HG03139 (cell line): ENCODE data around the gene EYS.

Source experiments
- ATAC-seq: cut with Tn5 transposase; IDR thresholded peaks from one replicate; pipeline ENCODE4 v1.9.1; 2021; ENCODE audit not compliant: unreplicated experiment

Gene EYS

DNA sequence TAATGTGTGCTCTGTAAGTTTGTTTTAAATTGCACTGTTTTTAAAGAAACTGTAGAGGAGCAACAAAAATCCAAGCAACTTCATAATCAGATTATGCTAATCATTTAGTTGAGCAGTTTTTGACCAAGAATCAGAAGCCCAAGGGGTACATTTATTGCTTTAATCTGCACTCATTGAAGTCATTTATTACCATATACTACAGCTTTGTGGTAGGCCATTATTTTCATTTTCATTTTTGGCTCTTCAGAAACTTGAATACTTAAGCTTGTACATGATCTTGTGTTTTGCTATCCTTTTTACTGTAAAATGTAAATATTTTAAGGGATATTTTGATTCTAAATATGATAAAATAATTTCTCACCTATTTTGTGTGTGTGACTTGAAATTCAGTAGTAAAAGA lies 1992.9 kb downstream of the EYS start:
- ATAC-seq = no peak

DNA sequence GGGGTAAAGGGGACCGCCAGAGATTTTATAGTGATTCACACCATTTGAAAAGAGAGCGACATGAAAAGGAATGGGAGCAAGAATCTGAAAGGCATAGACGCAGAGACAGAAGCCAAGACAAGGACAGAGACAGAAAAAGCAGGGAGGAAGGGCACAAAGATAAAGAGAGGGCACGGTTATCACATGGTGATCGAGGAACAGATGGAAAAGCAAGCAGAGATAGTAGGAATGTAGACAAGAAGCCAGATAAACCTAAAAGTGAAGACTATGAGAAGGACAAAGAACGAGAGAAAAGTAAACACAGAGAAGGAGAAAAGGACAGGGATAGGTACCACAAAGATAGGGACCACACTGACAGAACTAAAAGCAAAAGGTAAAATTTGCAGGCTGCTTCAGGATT lies 1993.7 kb downstream of the EYS start:
- ATAC-seq = no peak

GRCh38 chr6:63709148-63709547 lies 1997.9 kb downstream of the EYS start:
- no peak for ATAC-seq

DNA sequence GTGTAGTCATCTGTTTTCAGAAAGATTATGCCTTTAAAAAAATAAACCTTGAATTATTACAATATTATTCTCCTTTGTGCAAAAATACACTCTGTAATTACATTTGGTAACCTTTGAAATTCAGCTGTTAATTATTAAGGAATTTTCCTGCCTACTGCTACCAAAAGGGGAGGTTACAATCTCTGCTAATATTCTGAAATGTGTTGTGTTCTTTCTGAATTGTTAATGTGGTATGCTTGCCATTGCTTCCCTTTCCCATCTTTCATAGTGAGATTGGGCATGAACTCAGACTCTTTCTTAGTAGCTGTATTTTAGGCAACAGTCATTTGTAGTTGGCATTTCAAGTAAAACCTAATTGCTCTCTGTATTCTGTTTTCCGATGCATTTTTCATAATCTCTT lies 1998.4 kb downstream of the EYS start:
- ATAC-seq = no peak

DNA sequence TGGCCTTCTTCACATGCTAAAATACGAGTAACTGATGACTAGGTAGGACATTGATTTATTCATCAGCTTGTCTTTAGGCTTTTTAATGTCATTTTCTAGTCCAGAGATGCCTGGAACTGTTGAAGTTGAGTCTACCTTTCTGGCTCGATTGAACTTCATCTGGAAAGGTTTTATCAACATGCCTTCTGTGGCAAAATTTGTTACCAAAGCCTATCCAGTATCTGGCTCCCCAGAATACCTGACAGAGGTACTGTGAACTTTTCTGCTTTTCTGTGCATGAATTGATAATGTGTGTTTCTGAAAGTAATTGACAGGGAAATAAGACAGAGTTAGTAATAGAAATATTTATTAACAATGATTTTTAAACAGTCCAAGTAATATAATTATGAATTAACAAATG lies 2000.4 kb downstream of the EYS start:
- no peak for ATAC-seq

DNA sequence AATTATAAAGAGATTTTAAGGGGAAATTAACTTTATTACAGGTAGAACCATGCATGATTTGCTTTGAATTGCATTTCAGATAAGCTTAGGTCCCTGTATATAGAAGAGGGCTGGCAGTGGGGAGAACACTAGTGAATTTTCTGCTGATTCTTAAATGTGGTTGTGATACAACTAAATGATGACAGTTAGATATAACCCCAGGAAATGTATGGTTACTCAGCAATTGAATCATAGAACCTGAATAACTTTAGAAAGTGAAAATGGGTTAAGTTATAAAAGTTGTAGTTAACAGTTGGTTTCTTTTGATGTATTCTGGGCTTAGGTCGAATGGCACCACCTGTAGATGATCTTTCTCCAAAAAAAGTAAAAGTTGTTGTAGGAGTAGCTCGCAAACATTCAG lies 2001.3 kb downstream of the EYS start:
- ATAC-seq = no peak

DNA sequence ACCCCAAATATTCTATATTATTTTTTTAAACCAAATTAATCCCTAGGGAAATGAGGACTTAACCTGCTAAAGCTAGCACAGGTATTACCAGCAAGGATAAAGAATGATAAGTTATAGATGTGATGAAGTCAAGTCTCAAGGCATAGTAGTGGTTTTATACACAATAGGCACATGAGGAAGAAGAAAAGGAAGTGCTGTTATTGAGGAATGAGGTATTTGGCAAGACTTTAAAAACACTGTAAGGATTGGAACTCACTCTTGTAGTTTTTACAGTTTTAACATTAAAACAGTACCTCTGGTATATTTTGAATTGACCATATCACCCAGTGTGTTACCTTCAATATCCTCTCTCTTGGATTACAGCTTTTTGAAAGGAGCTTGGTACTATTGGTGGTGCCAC lies 2016.8 kb downstream of the EYS start:
- no peak for ATAC-seq

DNA sequence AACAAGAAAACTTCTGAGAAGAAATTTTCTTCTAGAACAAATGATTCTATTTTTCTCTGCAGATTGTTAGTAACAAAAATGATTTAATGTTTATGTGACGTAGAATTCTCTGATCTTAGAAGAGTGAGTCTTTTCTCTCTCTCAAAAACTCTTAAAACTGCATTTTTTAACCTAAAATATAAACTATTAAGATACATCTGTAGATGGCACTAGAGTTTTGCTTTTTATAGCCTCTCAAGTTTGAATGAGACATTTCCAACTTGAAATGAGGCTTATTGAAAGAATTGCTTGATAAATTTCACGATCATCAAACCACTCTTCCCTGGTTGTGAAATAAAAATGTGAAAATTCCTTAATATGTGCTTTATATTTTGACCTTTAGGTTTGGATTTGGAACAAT lies 2017.6 kb downstream of the EYS start:
- no peak for ATAC-seq

- ATAC-seq = peak; percentile 83
Observed at GRCh38 chr6:63685446-63686379, 2021.3 kb downstream of the EYS start.

- no peak for ATAC-seq
Observed at GRCh38 chr6:63683071-63683603, 2023.9 kb downstream of the EYS start.

- ATAC-seq = no peak
Observed at GRCh38 chr6:63677282-63677681, 2029.7 kb downstream of the EYS start.

GRCh38 chr6:63676412-63677114 lies 2030.5 kb downstream of the EYS start:
- ATAC-seq = no peak

GRCh38 chr6:63675138-63675537 lies 2031.9 kb downstream of the EYS start:
- ATAC-seq = no peak

DNA sequence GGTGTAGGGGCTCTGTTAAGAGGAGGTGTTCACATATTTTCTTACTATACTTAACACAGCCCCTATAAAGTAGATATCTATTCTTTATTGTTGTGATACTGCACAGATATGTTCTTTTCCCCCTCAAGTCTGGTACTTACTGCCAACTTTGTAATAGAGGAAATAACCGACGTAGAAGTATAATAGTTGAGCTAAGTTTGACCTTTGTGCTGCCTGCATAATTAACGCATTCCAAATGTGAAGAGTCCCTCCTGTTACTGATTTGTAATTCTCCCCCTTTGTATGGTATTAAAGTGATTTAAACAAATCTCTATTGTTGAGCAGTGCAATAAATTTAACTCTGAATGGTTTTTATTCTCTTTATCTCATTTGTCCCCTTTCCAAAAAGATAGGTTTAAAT lies 2032.4 kb downstream of the EYS start:
- ATAC-seq = no peak

GRCh38 chr6:63673692-63674091 lies 2033.3 kb downstream of the EYS start:
- ATAC-seq = no peak

- ATAC-seq = no peak
Observed at GRCh38 chr6:63672582-63673129, 2034.4 kb downstream of the EYS start.

GRCh38 chr6:63671098-63671754 lies 2035.8 kb downstream of the EYS start:
- ATAC-seq = no peak
